GM12878 (cell line): Measurements from ENCODE around the gene DHCR7. TPM values are rescaled to one million over a fixed set of nuclear protein-coding genes. Genes with fewer than 3 reads are reported as not detected.

Experiments used
- ATAC-seq: fragments of 200-7000 bp; cut with Tn5 transposase; 3 replicates; pipeline ENCODE4 v1.9.1; 2020; ENCODE audit warnings: mild to moderate bottlenecking, moderate library complexity
- BruUV-seq: library from RNA; stranded (reverse); fragments of 400-500 nt; replicated peaks from 2 replicates; lab custom pipeline; 2021; lab: Mats Ljungman, UMichigan
- CTCF ChIA-PET: fragments of 300-600 bp; sonication (Branson Sonifier 250); formaldehyde crosslinking; extraction: SDS; loops from one replicate; lab custom pipeline; 2021; ENCODE audit warnings: inconsistent platforms; lab: Yijun Ruan, JAX
- POLR2A ChIA-PET: fragments of 350-600 bp; formaldehyde crosslinking; extraction: SDS; loops from one replicate; lab custom pipeline; 2021; ENCODE audit warnings: inconsistent platforms; lab: Charles Lee
- RAD21 ChIA-PET: fragments of 300-600 bp; sonication (Branson Sonifier 250); formaldehyde crosslinking; loops from one replicate; lab custom pipeline; 2023; ENCODE audit warnings: antibody characterized with exemption; ENCODE audit not compliant: unreplicated experiment; lab: Charles Lee
- SMC1A ChIA-PET: fragments of 300-600 bp; sonication (Branson Sonifier 250); formaldehyde crosslinking; loops from one replicate; lab custom pipeline; 2023; ENCODE audit not compliant: unreplicated experiment, uncharacterized antibody; lab: Charles Lee
- DNase-seq: peaks from one replicate; pipeline ENCODE4 v3.0.0-alpha.2; 2011; ENCODE audit warnings: low read depth, low spot score
- FAIRE-seq: peaks from 3 replicates; lab custom pipeline; 2011; peaks lifted over from hg19 to GRCh38; lab: Jason Lieb, UNC
- H2AFZ ChIP-seq: 2 replicates; pipeline ENCODE4 v1.6.0; 2011; ENCODE audit warnings: low read depth, low read length, control low read depth; ENCODE audit not compliant: control insufficient read depth
- H3K27ac ChIP-seq: 2 replicates; pipeline ENCODE4 v1.5.1; 2011; ENCODE audit warnings: control low read depth; ENCODE audit not compliant: control insufficient read depth, insufficient read depth
- H3K27me3 ChIP-seq, 2 experiments: replicated peaks in 1 of 2; 2 replicates each; pipeline versions ENCODE4 v1.6.0 to v1.6.1; 2011; ENCODE audit warnings: low read length in 1 of 2; ENCODE audit not compliant: control insufficient read depth in 2 of 2, insufficient read depth in 2 of 2
- H3K36me3 ChIP-seq, 2 experiments: 2 replicates each; pipeline ENCODE4 v1.5.1; 2011; ENCODE audit warnings: low read length in 1 of 2; ENCODE audit not compliant: control insufficient read depth in 2 of 2, insufficient read depth in 2 of 2
- H3K4me1 ChIP-seq: 2 replicates; pipeline ENCODE4 v1.6.1; 2011; ENCODE audit warnings: mild to moderate bottlenecking, low read length, moderate library complexity, mixed read lengths; ENCODE audit not compliant: control insufficient read depth, insufficient read depth
- H3K4me2 ChIP-seq: 2 replicates; pipeline ENCODE4 v1.6.0; 2011; ENCODE audit warnings: control low read depth; ENCODE audit not compliant: control insufficient read depth, insufficient read depth
- H3K4me3 ChIP-seq: fragments of 200-600 bp; sonication (generic); 2 replicates; pipeline ENCODE4 v1.5.1; 2016
- H3K79me2 ChIP-seq: 2 replicates; pipeline ENCODE4 v1.6.0; 2011; ENCODE audit warnings: low read length; ENCODE audit not compliant: control insufficient read depth, insufficient read depth
- H3K9ac ChIP-seq: 2 replicates; pipeline ENCODE4 v1.8.0; 2011; ENCODE audit warnings: low read length, control low read depth, mixed read lengths; ENCODE audit not compliant: control insufficient read depth, insufficient read depth
- H3K9me3 ChIP-seq: replicated peaks from 3 replicates; pipeline ENCODE4 v1.5.1; 2011; ENCODE audit warnings: mild to moderate bottlenecking, low read length; ENCODE audit not compliant: control insufficient read depth, insufficient read depth
- H4K20me1 ChIP-seq: 2 replicates; pipeline ENCODE4 v1.6.0; 2011; ENCODE audit not compliant: control insufficient read depth, insufficient read depth
- EZH2 ChIP-seq: IDR thresholded peaks from 2 replicates; pipeline ENCODE4 v1.6.1; 2012; ENCODE audit warnings: low read depth, mild to moderate bottlenecking, control low read depth, inconsistent platforms, low read length, borderline replicate concordance; ENCODE audit not compliant: control insufficient read depth
- HCFC1 ChIP-seq: fragments of 150-350 bp; IDR thresholded peaks from 2 replicates; pipeline ENCODE4 v1.6.1; 2014; ENCODE audit warnings: low read length
- HDAC2 ChIP-seq: fragments of 200-600 bp; sonication (generic); IDR thresholded peaks from 2 replicates; pipeline ENCODE4 v1.6.1; 2017
- MEF2B ChIP-seq: fragments of 450-650 bp; IDR thresholded peaks from 2 replicates; pipeline ENCODE4 v1.6.1; 2018; ENCODE audit warnings: mild to moderate bottlenecking, moderate library complexity; ENCODE audit not compliant: partially characterized antibody, poor library complexity, severe bottlenecking
- NBN ChIP-seq: fragments of 450-650 bp; IDR thresholded peaks from 2 replicates; pipeline ENCODE4 v1.6.1; 2016
- NFIC ChIP-seq: IDR thresholded peaks from 2 replicates; pipeline ENCODE4 v1.6.1; 2012; ENCODE audit warnings: low read depth, mild to moderate bottlenecking, inconsistent platforms, low read length, moderate library complexity
- NRF1 ChIP-seq: conservative IDR thresholded peaks from 2 replicates; pipeline ENCODE4 v1.6.1; 2011; ENCODE audit warnings: mild to moderate bottlenecking, low read depth, low read length, improper control_type of control experiment
- POLR2A ChIP-seq: IDR thresholded peaks from 2 replicates; pipeline ENCODE4 v1.6.1; 2011; ENCODE audit warnings: low read depth, mild to moderate bottlenecking, low read length
- PRDM15 ChIP-seq: fragments of 450-650 bp; formaldehyde crosslinking; IDR thresholded peaks from 2 replicates; pipeline ENCODE4 v1.4.0; 2020; ENCODE audit warnings: mild to moderate bottlenecking, moderate library complexity
- RELA ChIP-seq: fragments of 450-650 bp; IDR thresholded peaks from 2 replicates; pipeline ENCODE4 v1.8.0; 2014; ENCODE audit warnings: borderline replicate concordance; ENCODE audit not compliant: partially characterized antibody
- SREBF1 ChIP-seq: IDR thresholded peaks from 2 replicates; pipeline ENCODE4 v1.6.1; 2012; ENCODE audit warnings: mild to moderate bottlenecking, low read length
- ZBTB33 ChIP-seq: fragments of 450-650 bp; IDR thresholded peaks from 2 replicates; pipeline ENCODE4 v1.6.1; 2017; ENCODE audit warnings: mild to moderate bottlenecking
- WGBS: methylation state at CpG from one replicate; pipeline ENCODE4 v1.1.6; 2016; ENCODE audit warnings: low lambda C conversion rate; ENCODE audit not compliant: insufficient replicate concordance, insufficient coverage; ENCODE audit errors: missing lambda C conversion rate; 5-methylcytosine and 5-hydroxymethylcytosine counted together
- in situ Hi-C: fragments of 300-500 bp; cut with MboI; formaldehyde crosslinking; loops from 9 replicates; pipeline ENCODE4 v1.14.3; 2018; ENCODE audit warnings: mixed read lengths
- intact Hi-C: fragments of 100-400 bp; cut with micrococcal nuclease; formaldehyde crosslinking; loops from one replicate; pipeline ENCODE4 v1.14.2; 2022; ENCODE audit not compliant: unreplicated experiment
- polyA plus RNA-seq, 11 experiments: library from polyadenylated mRNA; depleted of rRNA in 4 of 11; unstranded in 6 of 11; stranded (reverse) in 5 of 11; fragments of >200 nt; fragmentation: Nextera tagmentation in 4 of 11; fragmentation: Illumina TruSeq in 1 of 11; extraction: Ambion mirVana in 4 of 11; extraction: Trizol in 1 of 11; gene quantifications; 1 replicate in 1 of 11; 2 replicates in 10 of 11; pipeline versions ENCODE4 v1.2.1 to v1.2.3, GENCODE V29; 2011 to 2016; ENCODE audit warnings: inconsistent platforms in 2 of 11, missing spikeins in 2 of 11, low read depth in 1 of 11
- total RNA-seq, 4 experiments: library from RNA; depleted of rRNA in 3 of 4; stranded (reverse); fragments of >200 nt in 3 of 4; fragmentation: Illumina TruSeq in 1 of 4; extraction: Trizol in 1 of 4; gene quantifications; 2 replicates each; pipeline versions ENCODE4 v1.2.1 to v1.2.3, GENCODE V29; 2013 to 2021

DHCR7 gene
- total and polyA plus RNA-seq, 10 of the 15 experiments (the other 5 are each of a cell fraction or from before 2014, with no cell fraction given): 4.2 to 115 (median 57.8) TPM

DNA sequence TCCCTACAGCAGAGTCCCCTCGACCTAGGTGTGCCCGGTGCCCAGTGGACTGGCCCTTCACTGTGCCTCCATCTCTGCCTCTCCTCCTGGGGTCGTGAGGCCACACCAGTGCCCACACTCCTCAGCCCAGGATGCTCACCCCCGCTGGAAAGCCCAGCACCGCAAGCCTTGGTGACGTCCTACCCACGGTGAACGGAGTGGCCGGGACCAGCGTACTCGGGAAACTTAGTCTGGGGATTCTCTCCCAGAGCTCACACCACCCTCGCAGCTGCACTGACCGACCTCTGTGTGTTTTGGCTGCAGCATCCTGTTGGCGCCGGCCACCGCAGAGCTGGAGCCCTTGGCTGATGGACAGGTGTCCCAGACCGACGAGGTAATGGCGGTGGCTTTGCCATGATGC is 43.3 kb upstream of the DHCR7 start:
- Histone ChIP-seq H3K9ac (no peak overlapping the region), H3K27ac (no peak overlapping the region), H3K9me3 (no peaks in the 10 kb centered on the region; the same call in 2 of the 3 replicates), H2AFZ (no peak overlapping the region), H3K4me2 (no peak overlapping the region), H4K20me1 (no peaks in the 10 kb centered on the region), H3K4me1 (peaks cover 11% of the 10 kb centered on the region), H3K79me2 (no peaks in the 10 kb centered on the region), H3K27me3 (no peaks in the 10 kb centered on the region), H3K4me3 (no peak overlapping the region), H3K36me3 (peaks cover 21 to 27% of the 10 kb centered on the region in 2 experiments)
- no TSS peak for BruUV-seq
- ChIA-PET CTCF (no interaction called here), RAD21 (no interaction called here), SMC1A (no interaction called here), POLR2A (no interaction called here)
- FAIRE-seq (no peak), DNase-seq (no peak), ATAC-seq (no peak)
- intact Hi-C loops (no loop called here), in situ Hi-C loops (no loop called here)
- TF ChIP-seq POLR2A (0 out of 2 replicates have a peak, but pooled peaks have one; percentile 19), EZH2 (no peak)
- WGBS: 97% methylated on average over 19 of the region's 19 CpGs

GRCh38 chr11:71490731-71491390 is 42.7 kb upstream of the DHCR7 start:
- H3K4me2 ChIP-seq: no peak overlapping the region
- ATAC-seq: no peak
- intact Hi-C loops: no loop called here
- POLR2A ChIA-PET: no interaction called here
- no peaks in the 10 kb centered on the region for H3K79me2 ChIP-seq
- no peak overlapping the region for H3K9ac ChIP-seq
- no peak overlapping the region for H3K27ac ChIP-seq
- in situ Hi-C loops: no loop called here
- H3K4me3 ChIP-seq: no peak overlapping the region
- RAD21 ChIA-PET: no interaction called here
- SMC1A ChIA-PET: no interaction called here
- no TSS peak for BruUV-seq
- no peak for DNase-seq
- 98% methylated on average over 28 of the region's 28 CpGs for WGBS
- no peaks in the 10 kb centered on the region; the same call in 2 of the 3 replicates for H3K9me3 ChIP-seq
- CTCF ChIA-PET: interaction anchor here (0.6 kb wide), 1 partner anchor 717 kb away, joined by 3 read pairs; no protein-coding TSS in a partner anchor
- H4K20me1 ChIP-seq: no peaks in the 10 kb centered on the region
- no peak overlapping the region for H2AFZ ChIP-seq
- peaks cover 11% of the 10 kb centered on the region for H3K4me1 ChIP-seq
- FAIRE-seq: no peak
- H3K27me3 ChIP-seq: no peaks in the 10 kb centered on the region
- H3K36me3 ChIP-seq: peaks cover 21 to 22% of the 10 kb centered on the region in 2 experiments
- TF ChIP-seq HDAC2: no peak
- TF ChIP-seq MEF2B: no peak
- TF ChIP-seq RELA: no peak
- TF ChIP-seq ZBTB33: no peak
- TF ChIP-seq NFIC: no peak
- TF ChIP-seq SREBF1: no peak
- no peak for TF ChIP-seq HCFC1
- TF ChIP-seq NBN: no peak
- TF ChIP-seq PRDM15 (CRISPR knock-in tag): no peak
- TF ChIP-seq NRF1: no peak
